NCI-H1092 treated with DMSO at 0.1 percent for 48 hours (cell line): ENCODE results near the gene ASXL2.
"Not testable (repeated sequence)": the region's sequence is repeated elsewhere in the genome, so short reads cannot be mapped to it uniquely, and the experiment has no call there.

Experiments
- DNase-seq: peaks from one replicate; lab custom pipeline; 2025; lab: John Stamatoyannopoulos, UW

Gene ASXL2

GRCh38 chr2:25878361-25879132, at the start of gene ASXL2:
Gene ASXL2 (minus strand): TSS chr2:25878487. CDS start chr2:25878222, 265 bp downstream.
- DNase-seq, result peak; percentile 94

GRCh38 chr2:25926984-25927756, 48.9 kb upstream of the ASXL2 start:
- DNase-seq, result no peak

GRCh38 chr2:25922501-25922900, 44.2 kb upstream of the ASXL2 start:
- DNase-seq, result no peak

GRCh38 chr2:25920786-25921415, 42.6 kb upstream of the ASXL2 start:
- no peak for DNase-seq

GRCh38 chr2:25920336-25920735, 42.0 kb upstream of the ASXL2 start:
- DNase-seq, result no peak

- DNase-seq, result no peak
These were observed 39.5 kb upstream of the ASXL2 start for GRCh38 chr2:25917832-25918231.

- not testable (repeated sequence) for DNase-seq
These were observed 39.1 kb upstream of the ASXL2 start for GRCh38 chr2:25917411-25917810.

- not testable (repeated sequence) for DNase-seq
These were observed 37.9 kb upstream of the ASXL2 start for GRCh38 chr2:25915944-25916772.

GRCh38 chr2:25915411-25915810, 37.1 kb upstream of the ASXL2 start:
- not testable (repeated sequence) for DNase-seq

- not testable (repeated sequence) for DNase-seq
These were observed 35.3 kb upstream of the ASXL2 start for GRCh38 chr2:25913696-25913973.

- no peak for DNase-seq
These were observed 34.8 kb upstream of the ASXL2 start for GRCh38 chr2:25912851-25913695.

- not testable (repeated sequence) for DNase-seq
These were observed 31.3 kb upstream of the ASXL2 start for GRCh38 chr2:25909574-25909973.

GRCh38 chr2:25905126-25905525, 26.8 kb upstream of the ASXL2 start:
- no peak for DNase-seq

GRCh38 chr2:25903216-25903776, 25.0 kb upstream of the ASXL2 start:
- no peak for DNase-seq

- no peak for DNase-seq
These were observed 21.2 kb upstream of the ASXL2 start for GRCh38 chr2:25899404-25899970.

- DNase-seq, result no peak
These were observed 19.2 kb upstream of the ASXL2 start for GRCh38 chr2:25897506-25897905.

GRCh38 chr2:25896308-25896707, 18.0 kb upstream of the ASXL2 start:
- DNase-seq, result not testable (repeated sequence)

- no peak for DNase-seq
These were observed 17.3 kb upstream of the ASXL2 start for GRCh38 chr2:25895610-25896009.

GRCh38 chr2:25895018-25895417, 16.7 kb upstream of the ASXL2 start:
- DNase-seq, result no peak

- no peak for DNase-seq
These were observed 16.0 kb upstream of the ASXL2 start for GRCh38 chr2:25894135-25894830.
